Endothelial cell of umbilical vein (primary cell): Measurements from ENCODE around the gene LRTM2. TPM values are rescaled to one million over a fixed set of nuclear protein-coding genes. Genes with fewer than 3 reads are reported as not detected.

Source experiments
- BruUV-seq: library from RNA; stranded (reverse); fragments of 400-500 nt; replicated peaks from 2 replicates; lab custom pipeline; 2021; lab: Mats Ljungman, UMichigan
- CTCF ChIA-PET: fragments of 300-600, 350-600 bp; sonication (Branson Sonifier 250); formaldehyde crosslinking; loops from one replicate; lab custom pipeline; 2021; ENCODE audit warnings: antibody characterized with exemption, inconsistent platforms; lab: Charles Lee
- POLR2A ChIA-PET: fragments of 300-600, 350-600 bp; sonication (Branson Sonifier 250); formaldehyde crosslinking; loops from one replicate; lab custom pipeline; 2021; ENCODE audit warnings: antibody characterized with exemption, inconsistent platforms; lab: Charles Lee
- DNase-seq: peaks from one replicate; pipeline ENCODE4 v3.0.0-alpha.2; 2011; ENCODE audit warnings: low read depth, low spot score
- FAIRE-seq: peaks from 2 replicates; lab custom pipeline; 2011; peaks lifted over from hg19 to GRCh38; lab: Jason Lieb, UNC
- H2AFZ ChIP-seq: 2 replicates; pipeline ENCODE4 v1.6.0; 2012; ENCODE audit warnings: low read depth, low read length, control low read depth, inconsistent platforms
- H3K27ac ChIP-seq: 2 replicates; pipeline ENCODE4 v1.5.1; 2011; ENCODE audit warnings: low read depth, mild to moderate bottlenecking, control low read depth, low read length, moderate library complexity; ENCODE audit not compliant: insufficient read depth
- H3K27me3 ChIP-seq, 2 experiments: 2 replicates each; pipeline versions ENCODE4 v1.6.0 to v1.6.1; 2011; ENCODE audit warnings: low read length in 2 of 2, mixed read lengths in 1 of 2; ENCODE audit not compliant: control insufficient read depth in 2 of 2, insufficient read depth in 2 of 2
- H3K36me3 ChIP-seq, 2 experiments: 2 replicates in 1 of 2; 3 replicates in 1 of 2; pipeline ENCODE4 v1.5.1; 2011; ENCODE audit warnings: low read length in 2 of 2, mild to moderate bottlenecking in 1 of 2, moderate library complexity in 1 of 2; ENCODE audit not compliant: control insufficient read depth in 2 of 2, insufficient read depth in 2 of 2; ENCODE audit errors: extremely low read depth in 1 of 2
- H3K4me1 ChIP-seq: 3 replicates; pipeline ENCODE4 v1.5.1; 2011; ENCODE audit warnings: mild to moderate bottlenecking, low read length; ENCODE audit not compliant: control insufficient read depth, insufficient read depth; ENCODE audit errors: extremely low read depth
- H3K4me2 ChIP-seq: 2 replicates; pipeline ENCODE4 v1.6.1; 2011; ENCODE audit warnings: low read length, control low read depth, mixed read lengths; ENCODE audit not compliant: insufficient read depth
- H3K4me3 ChIP-seq, 3 experiments: fragments of 200-600 bp in 1 of 3; sonication (generic), shearing (Covaris generic) in 1 of 3; replicated peaks in 1 of 3; 2 replicates each; pipeline ENCODE4 v1.5.1; 2011 to 2016; ENCODE audit warnings: control low read depth in 3 of 3, low read length in 3 of 3, mild to moderate bottlenecking in 2 of 3, inconsistent platforms in 1 of 3, low read depth in 1 of 3, moderate library complexity in 1 of 3; ENCODE audit not compliant: insufficient read depth in 1 of 3
- H3K79me2 ChIP-seq: 2 replicates; pipeline ENCODE4 v1.6.0; 2012; ENCODE audit warnings: low read length, inconsistent platforms; ENCODE audit not compliant: control insufficient read depth, insufficient read depth
- H3K9ac ChIP-seq: replicated peaks from 2 replicates; pipeline ENCODE3; 2011; ENCODE audit warnings: low read length, control low read depth; ENCODE audit not compliant: insufficient read depth; ENCODE audit errors: extremely low read depth
- H3K9me1 ChIP-seq: replicated peaks from 3 replicates; pipeline ENCODE4 v1.6.0; 2011; ENCODE audit warnings: mild to moderate bottlenecking, low read length; ENCODE audit not compliant: control insufficient read depth, insufficient read depth; ENCODE audit errors: extremely low read depth
- H3K9me3 ChIP-seq: replicated peaks from 2 replicates; pipeline ENCODE4 v1.5.1; 2012; ENCODE audit warnings: low read length, inconsistent platforms; ENCODE audit not compliant: control insufficient read depth, insufficient read depth
- H4K20me1 ChIP-seq: replicated peaks from 2 replicates; pipeline ENCODE3; 2011; ENCODE audit warnings: mild to moderate bottlenecking, low read length; ENCODE audit not compliant: control insufficient read depth, insufficient read depth; ENCODE audit errors: extremely low read depth
- CTCF ChIP-seq, 2 donors: IDR thresholded peaks; 1 replicate in 1 of 2; 2 replicates in 1 of 2; pipeline ENCODE4 v1.5.1; 2011; ENCODE audit warnings: low read length in 2 of 2, mild to moderate bottlenecking in 2 of 2, moderate library complexity in 2 of 2, control low read depth in 1 of 2, inconsistent platforms in 1 of 2, low read depth in 1 of 2; ENCODE audit not compliant: insufficient read depth in 1 of 2; ENCODE audit errors: extremely low read depth in 1 of 2
- EZH2 ChIP-seq: IDR thresholded peaks from 2 replicates; pipeline ENCODE4 v1.6.1; 2012; ENCODE audit warnings: borderline replicate concordance, low read depth, mild to moderate bottlenecking, moderate library complexity, low read length, inconsistent platforms; ENCODE audit not compliant: severe bottlenecking
- GATA2 ChIP-seq: IDR thresholded peaks from 2 replicates; pipeline ENCODE4 v1.7.0; 2011; ENCODE audit warnings: low read depth, mild to moderate bottlenecking, moderate library complexity, mixed read lengths, low read length; ENCODE audit not compliant: insufficient read length, insufficient read depth
- JUN ChIP-seq: IDR thresholded peaks from 2 replicates; pipeline ENCODE4 v1.6.1; 2011; ENCODE audit warnings: borderline replicate concordance, low read depth; ENCODE audit not compliant: insufficient read length, insufficient read depth
- MYC ChIP-seq: IDR thresholded peaks from one replicate; pipeline ENCODE4 v1.6.1; 2011; ENCODE audit warnings: mild to moderate bottlenecking, low read depth, low read length
- POLR2AphosphoS5 ChIP-seq: IDR thresholded peaks from 2 replicates; pipeline ENCODE4 v1.6.1; 2012; ENCODE audit warnings: low read depth, mild to moderate bottlenecking, control low read depth, low read length, moderate library complexity; ENCODE audit not compliant: insufficient read depth
- dilution Hi-C: fragments of 300-500 bp; cut with MboI; formaldehyde crosslinking; loops from one replicate; pipeline ENCODE4 v1.15.0; 2019; ENCODE audit warnings: low sequenced_read_pairs; ENCODE audit not compliant: extremely low pct_ligation_motif_present
- intact Hi-C: fragments of 100-400 bp; cut with micrococcal nuclease; formaldehyde crosslinking; loops from one replicate; pipeline ENCODE4 v1.10.0; 2022
- polyA plus RNA-seq, 4 experiments: library from polyadenylated mRNA; depleted of rRNA in 3 of 4; stranded (reverse) in 3 of 4; unstranded in 1 of 4; fragments of >200 nt; gene quantifications; 2 replicates each; pipeline versions ENCODE4 v1.2.1 to v1.2.3, GENCODE V29; 2011 to 2012; ENCODE audit warnings: missing spikeins in 1 of 4
- total RNA-seq: library from RNA; stranded (reverse); gene quantifications from 2 replicates; pipeline ENCODE4 v1.2.3, GENCODE V29; 2021

LRTM2 gene
- total and polyA plus RNA-seq, 2 donors (not counting 3 experiments of a cell fraction or from before 2014, with no cell fraction given), result not detected

- DNase-seq (no peak), FAIRE-seq (no peak)
- no peaks in the 10 kb centered on the region for H3K36me3 ChIP-seq
- no peak overlapping the region for H3K27ac ChIP-seq
- no peak overlapping the region for H3K4me3 ChIP-seq
- H3K27me3 ChIP-seq, result peaks cover 0 to 4% of the 10 kb centered on the region in 2 experiments
- CTCF ChIA-PET, result interaction anchor here (1.9 kb wide), 1 partner anchor 104 kb away, joined by 6 read pairs; no protein-coding TSS in a partner anchor
- H3K9ac ChIP-seq, result no peak overlapping the region
- dilution Hi-C loops (no loop called here), intact Hi-C loops (no loop called here)
- H3K9me1 ChIP-seq, result no peaks in the 10 kb centered on the region
- no peak overlapping the region for H3K4me2 ChIP-seq
- no peak for TF ChIP-seq CTCF (IDR thresholded peaks at IDR 0.05; ENCODE audit: extremely low read depth in 1 of 2, insufficient read depth in 1 of 2, low read depth in 1 of 2, low read length in 2 of 2)
- no peak for TF ChIP-seq MYC
- no peak for TF ChIP-seq GATA2
- TF ChIP-seq EZH2, result no peak
- no peak for TF ChIP-seq JUN
- no peak for TF ChIP-seq POLR2AphosphoS5
- H3K4me1 ChIP-seq, result no peaks in the 10 kb centered on the region
- no peaks in the 10 kb centered on the region for H3K9me3 ChIP-seq
- no peaks in the 10 kb centered on the region for H3K79me2 ChIP-seq
- no TSS peak for BruUV-seq
- no peak overlapping the region for H2AFZ ChIP-seq
- no peaks in the 10 kb centered on the region for H4K20me1 ChIP-seq
- POLR2A ChIA-PET, result no interaction called here
Observed at GRCh38 chr12:1836241-1836803, 16.0 kb downstream of the LRTM2 start.
